GM10847 (cell line): ENCODE results near the gene DCLK1.

Source experiments
- POLR2A ChIP-seq: IDR thresholded peaks from 2 replicates; pipeline ENCODE4 v1.6.1; 2011; ENCODE audit not compliant: insufficient read length; ENCODE audit errors: extremely low read depth

The DCLK1 gene

GRCh38 chr13:35923347-35923746 is 207.8 kb downstream of the DCLK1 start:
- no peak for TF ChIP-seq POLR2A

DNA sequence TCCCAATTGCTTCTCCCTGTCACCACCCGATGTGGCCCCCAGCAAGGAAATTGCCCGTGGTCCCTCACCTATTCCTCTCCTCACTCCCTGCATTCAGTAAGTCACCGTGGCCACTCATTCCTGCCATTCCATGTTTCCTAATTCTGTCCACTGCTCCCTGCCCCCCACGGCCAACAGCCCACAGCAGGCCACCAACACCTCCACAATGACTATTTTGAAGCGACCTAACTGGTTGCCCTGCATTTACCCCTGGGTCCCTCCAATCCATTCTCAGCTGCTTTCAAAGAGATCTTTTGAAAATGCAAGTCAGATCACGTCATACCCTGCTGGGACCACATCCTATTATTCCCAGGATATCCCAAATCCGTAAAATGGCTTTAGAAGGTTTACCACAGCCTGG is 210.4 kb downstream of the DCLK1 start:
- TF ChIP-seq POLR2A: no peak

- TF ChIP-seq POLR2A: no peak
Measured at GRCh38 chr13:35917942-35918645, 213.1 kb downstream of the DCLK1 start.

- TF ChIP-seq POLR2A: no peak
Measured at GRCh38 chr13:35917252-35917941, 213.8 kb downstream of the DCLK1 start.

GRCh38 chr13:35916146-35916545 is 215.0 kb downstream of the DCLK1 start:
- no peak for TF ChIP-seq POLR2A

- no peak for TF ChIP-seq POLR2A
Measured at GRCh38 chr13:35914662-35915061, 216.5 kb downstream of the DCLK1 start.

DNA sequence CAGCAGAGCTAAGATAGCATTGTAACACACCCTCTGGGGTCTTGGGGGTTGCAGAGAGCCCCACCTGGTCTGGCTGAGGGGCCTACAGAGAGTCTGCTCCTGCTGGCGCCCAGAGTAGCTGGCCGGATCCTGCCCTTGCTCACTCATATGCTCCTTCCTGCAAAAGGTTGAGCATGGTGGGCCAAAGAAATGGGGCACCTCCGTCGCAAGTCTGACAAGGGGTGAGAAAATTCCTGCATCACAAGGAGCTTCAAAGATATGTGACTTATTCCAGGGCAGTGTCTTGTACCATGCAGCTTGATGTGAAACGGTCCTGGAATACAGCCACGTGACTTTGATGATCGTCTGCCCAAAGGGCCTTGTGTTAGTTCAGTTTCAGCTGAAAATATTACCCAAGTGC is 218.3 kb downstream of the DCLK1 start:
- no peak for TF ChIP-seq POLR2A

DNA sequence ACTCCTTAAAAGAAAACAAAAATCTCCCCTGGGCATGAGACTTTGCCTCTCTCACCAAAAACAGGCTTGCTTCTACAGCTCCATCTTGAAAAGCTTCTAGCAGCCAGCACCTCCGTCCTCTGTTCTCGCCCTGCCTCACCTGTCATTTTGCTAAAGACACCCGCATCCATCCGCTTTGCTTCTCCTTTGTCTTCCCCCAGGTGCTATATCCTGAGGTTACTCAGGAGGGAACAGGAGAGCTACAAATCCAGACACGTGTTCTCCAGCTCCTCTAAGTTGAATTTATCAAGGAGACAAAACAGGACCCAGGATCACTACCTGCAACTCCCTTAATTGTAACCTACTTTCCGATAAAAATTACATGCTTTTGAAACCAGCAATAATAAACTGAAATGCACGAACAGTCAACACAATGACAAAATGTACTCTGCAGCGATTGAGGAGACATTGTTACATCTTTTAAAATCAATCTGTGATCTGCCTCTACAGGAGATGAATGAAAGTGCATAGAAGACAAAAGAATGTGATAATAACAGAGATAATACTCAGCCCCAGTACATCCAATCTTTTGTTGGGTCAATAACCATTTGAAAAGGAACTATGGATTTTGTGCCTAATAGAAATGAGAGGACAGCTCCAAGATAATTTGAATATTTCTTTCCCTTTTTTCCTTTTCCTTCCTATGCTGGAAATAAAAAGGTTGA is 221.2 kb downstream of the DCLK1 start:
- no peak for TF ChIP-seq POLR2A

GRCh38 chr13:35909091-35909490 is 222.1 kb downstream of the DCLK1 start:
- no peak for TF ChIP-seq POLR2A

DNA sequence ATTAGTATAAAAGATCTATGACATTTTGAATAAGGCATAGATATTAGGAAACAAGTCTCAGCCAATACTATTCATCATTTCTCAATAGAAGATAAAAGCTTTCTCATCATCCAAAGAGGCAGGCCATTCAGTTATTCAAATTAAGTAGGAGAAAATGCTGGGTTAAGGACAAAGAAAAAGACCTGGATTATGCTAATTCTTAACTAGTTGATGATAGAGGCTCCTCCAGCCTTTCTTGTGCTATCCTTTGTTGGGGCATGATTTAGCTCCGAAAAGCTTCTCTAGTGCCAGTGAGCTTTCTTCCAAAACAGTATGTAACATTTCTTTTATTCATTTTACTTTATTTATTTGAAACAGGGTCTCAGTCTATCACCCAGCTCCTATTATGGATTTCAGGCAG is 223.0 kb downstream of the DCLK1 start:
- no peak for TF ChIP-seq POLR2A

GRCh38 chr13:35906636-35907035 is 224.5 kb downstream of the DCLK1 start:
- no peak for TF ChIP-seq POLR2A

- no peak for TF ChIP-seq POLR2A
Measured at GRCh38 chr13:35903075-35903474, 228.1 kb downstream of the DCLK1 start.

DNA sequence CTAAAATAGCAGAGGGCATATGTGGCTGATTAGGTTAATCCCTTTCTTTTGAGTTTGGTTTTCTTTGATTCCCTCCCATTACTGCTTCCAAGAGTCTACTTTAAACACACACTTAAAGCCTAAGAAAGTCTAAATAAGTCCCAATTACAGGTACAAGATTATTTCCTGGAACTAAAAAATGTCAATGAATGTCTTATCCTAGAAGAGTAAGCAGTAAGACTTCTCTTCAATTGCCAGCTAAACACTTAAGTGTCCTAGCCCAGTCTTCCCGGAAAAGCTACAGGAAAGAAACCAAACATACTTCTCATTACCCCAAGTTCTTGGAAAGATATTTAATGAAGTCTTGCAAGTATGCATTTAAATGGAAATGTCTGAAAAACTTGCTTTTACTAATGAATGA is 233.1 kb downstream of the DCLK1 start:
- no peak for TF ChIP-seq POLR2A

DNA sequence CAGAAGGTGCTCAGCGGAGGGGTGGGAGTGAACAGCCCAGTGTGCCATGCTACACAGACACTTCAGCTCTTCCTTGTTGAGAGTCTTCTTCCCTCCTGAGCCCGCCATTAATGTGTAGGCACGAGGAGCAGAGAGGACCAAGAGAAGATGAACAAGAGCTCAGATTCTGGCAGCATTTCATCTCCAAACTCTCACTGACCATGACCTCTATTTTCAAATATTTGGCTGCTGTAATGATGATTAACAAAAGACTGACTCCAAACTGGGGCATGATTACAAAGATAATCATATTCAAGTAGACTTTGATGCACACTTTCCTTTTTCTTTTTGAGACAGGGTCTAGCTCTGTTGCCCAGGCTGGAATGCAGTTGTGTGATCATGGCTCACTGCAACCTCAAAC is 236.5 kb downstream of the DCLK1 start:
- TF ChIP-seq POLR2A: no peak

DNA sequence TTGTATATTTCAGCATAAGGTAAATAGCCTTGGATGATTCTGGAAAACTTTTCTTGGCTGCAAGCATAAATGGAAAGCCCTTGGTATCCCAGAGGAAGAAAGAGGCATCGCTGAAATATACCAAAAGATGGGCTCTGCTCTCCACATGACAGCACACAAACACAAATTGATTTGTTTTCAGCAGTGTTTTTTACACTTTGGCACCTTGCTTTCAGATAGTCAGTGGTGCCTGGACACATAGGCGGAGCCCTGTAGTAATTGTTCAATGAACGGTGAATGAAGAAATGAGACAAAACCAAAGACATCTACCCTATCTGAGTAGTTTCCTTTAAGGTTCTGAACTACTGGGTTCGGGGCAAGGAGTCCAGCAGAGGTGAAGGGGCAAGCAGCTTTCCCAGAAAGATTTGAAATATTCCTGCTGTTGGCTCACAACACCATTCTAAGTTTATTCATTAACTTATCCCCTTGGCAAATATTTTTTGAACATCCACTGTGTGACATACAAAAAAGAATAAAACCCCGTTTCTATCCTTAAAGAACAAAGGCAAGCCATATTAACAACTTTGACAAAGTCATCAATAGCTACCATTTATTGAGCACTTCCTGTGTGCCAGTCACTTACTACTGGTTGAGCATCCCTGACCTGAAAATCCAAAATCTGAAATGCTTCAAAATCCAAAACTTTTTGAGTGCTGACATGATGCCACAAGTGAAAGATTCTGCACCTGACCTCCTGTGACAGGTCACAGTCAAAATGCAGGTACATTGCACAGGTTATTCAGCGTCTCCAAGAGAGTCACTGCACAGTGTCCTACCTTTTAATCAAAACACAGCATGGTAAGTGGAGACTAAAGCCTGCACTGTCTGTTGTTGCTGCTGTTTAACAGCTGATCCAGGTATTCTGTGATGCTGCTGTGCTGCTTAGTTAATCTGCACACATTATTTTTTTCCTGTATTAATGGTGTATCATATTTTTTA is 238.1 kb downstream of the DCLK1 start:
- TF ChIP-seq POLR2A: no peak
